IMR-90 (cell line): ENCODE measurements around the gene MRPS22. TPM values are rescaled to one million over a fixed set of nuclear protein-coding genes. Genes with fewer than 3 reads are reported as not detected.
"Not testable (repeated sequence)": the region's sequence is repeated elsewhere in the genome, so short reads cannot be mapped to it uniquely, and the experiment has no call there.

Source experiments
- ATAC-seq: fragments of 200-7000 bp; cut with Tn5 transposase; 2 replicates; pipeline ENCODE4 v1.9.1; 2020; ENCODE audit warnings: low read depth, mild to moderate bottlenecking, moderate library complexity
- BruUV-seq: library from RNA; stranded (reverse); fragments of 400-500 nt; replicated peaks from 2 replicates; lab custom pipeline; 2021; lab: Mats Ljungman, UMichigan
- CTCF ChIA-PET: fragments of 300-600 bp; formaldehyde crosslinking; extraction: SDS; loops from one replicate; lab custom pipeline; 2021; ENCODE audit warnings: antibody characterized with exemption; lab: Yijun Ruan, JAX
- POLR2A ChIA-PET: fragments of 300-600 bp; sonication (Branson Sonifier 250); formaldehyde crosslinking; loops from one replicate; lab custom pipeline; 2022; ENCODE audit warnings: antibody characterized with exemption; ENCODE audit not compliant: unreplicated experiment; lab: Charles Lee
- DNase-seq: peaks from one replicate; pipeline ENCODE4 v3.0.0; 2013
- H2AFZ ChIP-seq: replicated peaks from 2 replicates; pipeline ENCODE3; 2013; ENCODE audit warnings: low read length, mild to moderate bottlenecking; ENCODE audit not compliant: poor library complexity
- H2AK5ac ChIP-seq: 2 replicates; pipeline ENCODE4 v1.6.1; 2013; ENCODE audit warnings: low read depth, low read length, inconsistent platforms
- H2AK9ac ChIP-seq: replicated peaks from 2 replicates; pipeline ENCODE3; 2013; ENCODE audit warnings: mild to moderate bottlenecking, low read depth, low read length, moderate library complexity; ENCODE audit not compliant: poor library complexity
- H2BK120ac ChIP-seq: 2 replicates; pipeline ENCODE4 v1.6.1; 2013; ENCODE audit warnings: low read depth, low read length, inconsistent platforms
- H2BK15ac ChIP-seq: 3 replicates; pipeline ENCODE4 v1.6.1; 2013; ENCODE audit warnings: low read depth, low read length, inconsistent platforms
- H2BK20ac ChIP-seq: 2 replicates; pipeline ENCODE4 v1.6.1; 2013; ENCODE audit warnings: low read depth, mild to moderate bottlenecking, inconsistent platforms, low read length, moderate library complexity
- H2BK5ac ChIP-seq: 2 replicates; pipeline ENCODE4 v1.6.1; 2013; ENCODE audit warnings: mild to moderate bottlenecking, low read depth, low read length, inconsistent platforms; ENCODE audit not compliant: poor library complexity, severe bottlenecking
- H3K14ac ChIP-seq: replicated peaks from 2 replicates; pipeline ENCODE4 v1.6.1; 2013; ENCODE audit warnings: low read depth, low read length, inconsistent platforms
- H3K18ac ChIP-seq: 2 replicates; pipeline ENCODE4 v1.6.1; 2013; ENCODE audit warnings: low read depth, low read length, control low read depth
- H3K23ac ChIP-seq: 2 replicates; pipeline ENCODE4 v1.6.1; 2013; ENCODE audit warnings: low read depth, low read length, inconsistent platforms
- H3K27ac ChIP-seq: 2 replicates; pipeline ENCODE4 v1.5.1; 2013; ENCODE audit warnings: mild to moderate bottlenecking, control low read depth, low read length; ENCODE audit not compliant: insufficient read depth
- H3K27me3 ChIP-seq: 2 replicates; pipeline ENCODE4 v1.6.1; 2013; ENCODE audit warnings: low read length; ENCODE audit not compliant: control insufficient read depth, insufficient read depth
- H3K36me3 ChIP-seq: 2 replicates; pipeline ENCODE4 v1.6.1; 2013; ENCODE audit warnings: low read length, mixed read lengths; ENCODE audit not compliant: control insufficient read depth, insufficient read depth
- H3K4ac ChIP-seq: 2 replicates; pipeline ENCODE4 v1.6.1; 2013; ENCODE audit warnings: low read depth, low read length, inconsistent platforms
- H3K4me1 ChIP-seq: 2 replicates; pipeline ENCODE4 v1.6.1; 2013; ENCODE audit warnings: low read length, mixed read lengths; ENCODE audit not compliant: control insufficient read depth, insufficient read depth
- H3K4me2 ChIP-seq: 2 replicates; pipeline ENCODE4 v1.6.1; 2013; ENCODE audit warnings: low read depth, mild to moderate bottlenecking, control low read depth, low read length, moderate library complexity
- H3K4me3 ChIP-seq: 2 replicates; pipeline ENCODE4 v1.5.1; 2013; ENCODE audit warnings: low read depth, mild to moderate bottlenecking, control low read depth, low read length, moderate library complexity; ENCODE audit not compliant: insufficient read depth
- H3K56ac ChIP-seq: 2 replicates; pipeline ENCODE4 v1.6.1; 2013; ENCODE audit warnings: low read length, inconsistent platforms; ENCODE audit not compliant: insufficient read depth; ENCODE audit errors: extremely low read depth
- H3K79me1 ChIP-seq, 2 experiments: 2 replicates each; pipeline ENCODE4 v1.6.1; 2013; ENCODE audit warnings: low read length in 2 of 2, inconsistent platforms in 1 of 2, low read depth in 1 of 2
- H3K9ac ChIP-seq: 2 replicates; pipeline ENCODE4 v1.6.1; 2013; ENCODE audit warnings: low read depth, low read length, control low read depth
- H3K9me1 ChIP-seq: 2 replicates; pipeline ENCODE4 v1.6.1; 2013; ENCODE audit warnings: low read length, inconsistent platforms; ENCODE audit not compliant: insufficient read depth
- H3K9me3 ChIP-seq: 2 replicates; pipeline ENCODE4 v1.6.1; 2013; ENCODE audit warnings: low read length; ENCODE audit not compliant: control insufficient read depth, insufficient read depth
- H4K20me1 ChIP-seq: 2 replicates; pipeline ENCODE4 v1.6.1; 2013; ENCODE audit warnings: low read length, inconsistent platforms; ENCODE audit not compliant: insufficient read depth
- H4K5ac ChIP-seq: 2 replicates; pipeline ENCODE4 v1.6.1; 2013; ENCODE audit warnings: mild to moderate bottlenecking, low read depth, low read length, control low read depth
- H4K8ac ChIP-seq, 2 experiments: 2 replicates each; pipeline ENCODE4 v1.6.1; 2013; ENCODE audit warnings: low read depth in 2 of 2, low read length in 2 of 2, control low read depth in 1 of 2, inconsistent platforms in 1 of 2
- H4K91ac ChIP-seq: 2 replicates; pipeline ENCODE4 v1.6.1; 2013; ENCODE audit warnings: low read depth, low read length, inconsistent platforms; ENCODE audit not compliant: insufficient read depth
- FOS ChIP-seq: fragments of 150-350 bp; IDR thresholded peaks from 2 replicates; pipeline ENCODE4 v1.6.1; 2016; ENCODE audit warnings: low read depth, low read length
- WGBS, 2 experiments: methylation state at CpG; one replicate each; pipeline versions ENCODE4 v1.1.5 to v1.1.7; 2013; ENCODE audit warnings: missing lambda C conversion rate in 2 of 2; ENCODE audit not compliant: insufficient read length in 1 of 2; ENCODE audit errors: extremely low coverage in 2 of 2; 5-methylcytosine and 5-hydroxymethylcytosine counted together
- dilution Hi-C: fragments of 300-500 bp; cut with HindIII; formaldehyde crosslinking; loops from one replicate; pipeline ENCODE4 v1.14.3; 2018; ENCODE audit warnings: low sequenced_read_pairs; ENCODE audit not compliant: unreplicated experiment
- in situ Hi-C: fragments of 300-500 bp; cut with MboI; formaldehyde crosslinking; loops from 3 replicates; pipeline ENCODE4 v1.14.3; 2019; ENCODE audit warnings: low sequenced_read_pairs, inconsistent platforms, mixed read lengths
- intact Hi-C: fragments of 100-400 bp; cut with micrococcal nuclease; formaldehyde crosslinking; loops from 2 replicates; pipeline ENCODE4 v1.10.0; 2022
- polyA plus RNA-seq, 3 experiments: library from polyadenylated mRNA; depleted of rRNA; stranded (reverse); fragments of >200 nt; gene quantifications; 2 replicates each; pipeline ENCODE4 v1.2.3, GENCODE V29; 2012; ENCODE audit warnings: low replicate concordance in 1 of 3
- total RNA-seq: library from RNA; depleted of rRNA; stranded (reverse); fragments of >200 nt; gene quantifications from 2 replicates; pipeline ENCODE4 v1.2.3, GENCODE V29; 2012
- TF ChIP-seq, protein P1 (sequence below): fragments of 150-350 bp; IDR thresholded peaks from 2 replicates; pipeline ENCODE4 v1.6.1; 2016; ENCODE audit warnings: low read depth, mild to moderate bottlenecking, low read length, moderate library complexity, borderline replicate concordance

The MRPS22 gene
- total and polyA plus RNA-seq, 2 of the 4 experiments (the other 2 are of a cell fraction), result 54.5 to 72.4 TPM

DNA sequence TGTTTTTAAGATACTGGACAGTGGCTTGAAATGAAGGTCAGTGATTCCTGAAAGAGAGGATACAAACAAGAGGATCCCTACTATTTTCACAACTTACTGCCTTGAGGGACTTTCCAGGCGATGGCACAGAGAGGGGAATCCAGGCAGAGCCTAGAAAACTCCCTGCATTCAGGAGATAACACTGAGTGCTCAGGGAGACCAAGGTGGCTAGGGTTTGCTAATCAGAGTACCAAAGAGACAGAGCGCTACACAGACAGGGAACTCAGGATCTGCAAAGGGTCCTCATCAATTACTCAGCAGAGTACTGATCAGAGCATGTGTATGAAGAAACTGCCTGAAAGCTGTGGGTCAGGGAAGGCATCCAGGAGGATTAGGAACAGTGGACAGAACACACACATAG, 11.7 kb upstream of the MRPS22 start (continued):
- TF ChIP-seq, protein P1, sequence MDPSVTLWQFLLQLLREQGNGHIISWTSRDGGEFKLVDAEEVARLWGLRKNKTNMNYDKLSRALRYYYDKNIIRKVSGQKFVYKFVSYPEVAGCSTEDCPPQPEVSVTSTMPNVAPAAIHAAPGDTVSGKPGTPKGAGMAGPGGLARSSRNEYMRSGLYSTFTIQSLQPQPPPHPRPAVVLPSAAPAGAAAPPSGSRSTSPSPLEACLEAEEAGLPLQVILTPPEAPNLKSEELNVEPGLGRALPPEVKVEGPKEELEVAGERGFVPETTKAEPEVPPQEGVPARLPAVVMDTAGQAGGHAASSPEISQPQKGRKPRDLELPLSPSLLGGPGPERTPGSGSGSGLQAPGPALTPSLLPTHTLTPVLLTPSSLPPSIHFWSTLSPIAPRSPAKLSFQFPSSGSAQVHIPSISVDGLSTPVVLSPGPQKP, result no peak
- no peak for TF ChIP-seq FOS

DNA sequence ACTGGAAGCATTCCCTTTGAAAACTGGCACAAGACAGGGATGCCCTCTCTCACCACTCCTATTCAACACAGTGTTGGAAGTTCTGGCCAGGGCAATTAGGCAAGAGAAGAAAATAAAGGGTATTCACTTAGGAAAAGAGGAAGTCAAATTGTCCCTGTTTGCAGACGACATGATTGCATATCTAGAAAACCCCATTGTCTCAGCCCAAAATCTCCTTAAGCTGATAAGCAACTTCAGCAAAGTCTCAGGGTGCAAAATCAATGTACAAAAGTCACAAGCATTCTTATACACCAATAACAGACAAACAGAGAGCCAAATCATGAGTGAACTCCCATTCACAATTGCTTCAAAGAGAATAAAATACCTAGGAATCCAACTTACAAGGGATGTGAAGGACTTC, 9.1 kb upstream of the MRPS22 start:
- H3K9ac ChIP-seq, DNase-seq, H3K36me3 ChIP-seq, H4K8ac ChIP-seq, H2AK5ac ChIP-seq, H4K5ac ChIP-seq, H2BK20ac ChIP-seq, H3K9me3 ChIP-seq, CTCF ChIA-PET, H3K79me1 ChIP-seq, dilution Hi-C loops, H3K9me1 ChIP-seq, POLR2A ChIA-PET, H3K14ac ChIP-seq, H4K20me1 ChIP-seq, H3K23ac ChIP-seq, H3K4me3 ChIP-seq, H2BK15ac ChIP-seq, H3K4me1 ChIP-seq, H4K91ac ChIP-seq, H3K18ac ChIP-seq, H2AFZ ChIP-seq, H2BK5ac ChIP-seq, intact Hi-C loops, ATAC-seq, H3K27ac ChIP-seq, BruUV-seq, H2AK9ac ChIP-seq, H2BK120ac ChIP-seq, H3K4ac ChIP-seq, H3K56ac ChIP-seq, H3K4me2 ChIP-seq: not testable (repeated sequence)
- in situ Hi-C loops, result loop anchor here (5.0 to 25.0 kb wide), 4 partner anchors 222 to 747 kb away; partner anchors contain the start of gene CEP70
- H3K27me3 ChIP-seq, result peaks cover 18% of the 10 kb centered on the region
- WGBS, 2 experiments, result no CpG with 5 or more reads among the region's 1 CpG
